HEK293 (cell line): ENCODE data around the gene CATSPERZ.

Experiments used
- CTCF ChIA-PET: fragments of 350-600 bp; formaldehyde crosslinking; extraction: SDS; loops from one replicate; lab custom pipeline; 2021; ENCODE audit warnings: antibody characterized with exemption; lab: Yijun Ruan, JAX
- POLR2A ChIA-PET: fragments of 300-600 bp; formaldehyde crosslinking; extraction: SDS; loops from one replicate; lab custom pipeline; 2020; ENCODE audit warnings: antibody characterized with exemption, inconsistent platforms; lab: Yijun Ruan, JAX
- H3K27ac ChIP-seq: fragments of 200-500 bp; sonication (Bioruptor generic); 2 replicates; pipeline ENCODE4 v1.5.1; 2014; ENCODE audit warnings: low read depth, low read length, control low read depth, inconsistent platforms; ENCODE audit errors: extremely low read depth
- H3K36me3 ChIP-seq, 2 experiments: fragments of 200-500 bp in 1 of 2; sonication (Bioruptor generic) in 1 of 2; 1 replicate in 1 of 2; 2 replicates in 1 of 2; pipeline ENCODE4 v1.5.1; 2014 to 2017; ENCODE audit warnings: inconsistent platforms in 2 of 2, low read length in 2 of 2; ENCODE audit not compliant: control insufficient read depth in 2 of 2, insufficient read depth in 1 of 2
- H3K4me1 ChIP-seq: fragments of 200-500 bp; sonication (Bioruptor generic); 2 replicates; pipeline ENCODE4 v1.5.1; 2014; ENCODE audit warnings: mild to moderate bottlenecking, low read length, inconsistent platforms; ENCODE audit not compliant: control insufficient read depth, insufficient read depth
- H3K4me3 ChIP-seq: 2 replicates; pipeline ENCODE4 v1.5.1; 2011; ENCODE audit warnings: low read depth, mild to moderate bottlenecking, control low read depth, low read length, moderate library complexity
- H3K9me3 ChIP-seq: fragments of 200-500 bp; sonication (Bioruptor generic); 2 replicates; pipeline ENCODE4 v1.5.1; 2014; ENCODE audit warnings: low read depth, low read length, inconsistent platforms; ENCODE audit not compliant: control insufficient read depth, insufficient read depth
- EGR2 ChIP-seq: fragments of 450-650 bp; formaldehyde crosslinking; IDR thresholded peaks from 2 replicates; pipeline ENCODE4 v1.5.1; 2016; ENCODE audit warnings: low read depth, missing biosample characterization, missing genetic modification characterization
- GFI1B ChIP-seq: fragments of 450-650 bp; formaldehyde crosslinking; IDR thresholded peaks from 2 replicates; pipeline ENCODE4 v1.5.1; 2016; ENCODE audit warnings: missing biosample characterization, missing genetic modification characterization
- GLIS1 ChIP-seq: fragments of 450-650 bp; formaldehyde crosslinking; IDR thresholded peaks from 2 replicates; pipeline ENCODE4 v1.5.1; 2016; ENCODE audit warnings: missing biosample characterization, missing genetic modification characterization
- HIC1 ChIP-seq: fragments of 450-650 bp; formaldehyde crosslinking; IDR thresholded peaks from 2 replicates; pipeline ENCODE4 v1.5.1; 2016; ENCODE audit warnings: missing biosample characterization, missing genetic modification characterization
- KLF10 ChIP-seq: fragments of 450-650 bp; IDR thresholded peaks from 2 replicates; pipeline ENCODE4 v1.5.1; 2018; ENCODE audit warnings: missing biosample characterization, mild to moderate bottlenecking, missing genetic modification characterization
- KLF7 ChIP-seq: fragments of 450-650 bp; formaldehyde crosslinking; IDR thresholded peaks from 2 replicates; pipeline ENCODE4 v1.5.1; 2016; ENCODE audit warnings: missing biosample characterization, missing genetic modification characterization, borderline replicate concordance
- OSR2 ChIP-seq: fragments of 450-650 bp; formaldehyde crosslinking; IDR thresholded peaks from 2 replicates; pipeline ENCODE4 v1.5.1; 2016; ENCODE audit warnings: missing biosample characterization, missing genetic modification characterization
- PATZ1 ChIP-seq: fragments of 450-650 bp; formaldehyde crosslinking; IDR thresholded peaks from 2 replicates; pipeline ENCODE4 v1.5.1; 2016; ENCODE audit warnings: missing biosample characterization, missing genetic modification characterization
- SP3 ChIP-seq: fragments of 450-650 bp; formaldehyde crosslinking; IDR thresholded peaks from 2 replicates; pipeline ENCODE4 v1.5.1; 2016; ENCODE audit warnings: missing biosample characterization, missing genetic modification characterization
- ZBTB49 ChIP-seq: fragments of 450-650 bp; formaldehyde crosslinking; IDR thresholded peaks from 2 replicates; pipeline ENCODE4 v1.5.1; 2016; ENCODE audit warnings: missing biosample characterization, missing genetic modification characterization, low read depth
- ZNF10 ChIP-seq: fragments of 450-650 bp; formaldehyde crosslinking; IDR thresholded peaks from 2 replicates; pipeline ENCODE4 v1.5.1; 2017; ENCODE audit warnings: missing biosample characterization, missing genetic modification characterization
- ZNF169 ChIP-seq: fragments of 450-650 bp; formaldehyde crosslinking; IDR thresholded peaks from 2 replicates; pipeline ENCODE4 v1.5.1; 2016; ENCODE audit warnings: missing biosample characterization, missing genetic modification characterization
- ZNF214 ChIP-seq: fragments of 450-650 bp; formaldehyde crosslinking; IDR thresholded peaks from 2 replicates; pipeline ENCODE4 v1.5.1; 2017; ENCODE audit warnings: missing biosample characterization, mild to moderate bottlenecking, missing genetic modification characterization, borderline replicate concordance
- ZNF280D ChIP-seq: fragments of 450-650 bp; formaldehyde crosslinking; IDR thresholded peaks from 2 replicates; pipeline ENCODE4 v1.5.1; 2016; ENCODE audit warnings: missing biosample characterization, missing genetic modification characterization
- ZNF423 ChIP-seq: fragments of 450-650 bp; formaldehyde crosslinking; IDR thresholded peaks from 2 replicates; pipeline ENCODE4 v1.5.1; 2016; ENCODE audit warnings: missing biosample characterization, missing genetic modification characterization
- ZNF513 ChIP-seq: fragments of 450-650 bp; IDR thresholded peaks from 2 replicates; pipeline ENCODE4 v1.5.1; 2018; ENCODE audit warnings: missing biosample characterization, missing genetic modification characterization
- ZNF558 ChIP-seq: fragments of 450-650 bp; formaldehyde crosslinking; IDR thresholded peaks from 2 replicates; pipeline ENCODE4 v1.5.1; 2016; ENCODE audit warnings: missing biosample characterization, missing genetic modification characterization

The CATSPERZ gene

GRCh38 chr11:64288353-64288750 is 11.8 kb upstream of the CATSPERZ start:
- POLR2A ChIA-PET, result interaction anchor here (0.6 kb wide), 1 partner anchor 17 kb away, joined by 3 read pairs; no protein-coding TSS in a partner anchor
- Histone ChIP-seq H3K4me1 (no peaks in the 10 kb centered on the region; the same call in 1 of the 2 replicates), H3K27ac (no peak overlapping the region), H3K9me3 (no peaks in the 10 kb centered on the region), H3K4me3 (no peak overlapping the region), H3K36me3 (peaks cover 0 to 25% of the 10 kb centered on the region in 2 experiments; a peak in 1 of 3 replicates)
- TF ChIP-seq ZNF280D (tag by site-specific recombination) (no peak), ZBTB49 (tag by site-specific recombination) (no peak), ZNF169 (no peak), ZNF513 (tag by site-specific recombination) (no peak), ZNF214 (tag by site-specific recombination) (no peak), EGR2 (tag by site-specific recombination) (no peak), ZNF10 (tag by site-specific recombination) (no peak), ZNF423 (tag by site-specific recombination) (no peak), KLF7 (tag by site-specific recombination) (no peak), GLIS1 (tag by site-specific recombination) (no peak), ZNF558 (tag by site-specific recombination) (no peak), SP3 (tag by site-specific recombination) (no peak), OSR2 (tag by site-specific recombination) (no peak), PATZ1 (tag by site-specific recombination) (no peak)
- CTCF ChIA-PET, result interaction anchor here (1.2 to 1.6 kb wide), 2 partner anchors 8 to 17 kb away, joined by 3 to 7 read pairs; no protein-coding TSS in a partner anchor

- CTCF ChIA-PET, result interaction anchor here (0.6 to 1.7 kb wide), 6 partner anchors 8 to 66 kb away, joined by 3 to 11 read pairs (median 6); no protein-coding TSS in a partner anchor
These were observed 11.1 kb upstream of the CATSPERZ start for GRCh38 chr11:64289002-64289564.

More at GRCh38 chr11:64289002-64289564, 11.1 kb upstream of the CATSPERZ start:
- TF ChIP-seq GFI1B (tag by site-specific recombination), result no peak
- TF ChIP-seq KLF10, result no peak
- TF ChIP-seq HIC1, result peak; percentile 12; the same call in 1 of the 2 replicates
- POLR2A ChIA-PET, result interaction anchor here (0.6 to 1.0 kb wide), 3 partner anchors 14 to 85 kb away, joined by 3 read pairs; no protein-coding TSS in a partner anchor
- H3K36me3 ChIP-seq, result peaks cover 0 to 24% of the 10 kb centered on the region in 2 experiments; a peak in 1 of 3 replicates
- H3K9me3 ChIP-seq, result no peaks in the 10 kb centered on the region
- no peak overlapping the region for H3K4me3 ChIP-seq
- no peaks in the 10 kb centered on the region; the same call in 1 of the 2 replicates for H3K4me1 ChIP-seq
- no peak overlapping the region for H3K27ac ChIP-seq
